IPS-18a (cell line): ENCODE measurements around the gene DMD.

Source experiments
- H3K27ac ChIP-seq: one replicate; pipeline ENCODE4 v1.5.1; 2013; ENCODE audit warnings: low read length
- H3K27me3 ChIP-seq: one replicate; pipeline ENCODE4 v1.6.1; 2013; ENCODE audit warnings: mild to moderate bottlenecking, low read length; ENCODE audit not compliant: control insufficient read depth, insufficient read depth
- H3K36me3 ChIP-seq: one replicate; pipeline ENCODE4 v1.6.1; 2013; ENCODE audit warnings: low read depth, low read length; ENCODE audit not compliant: control insufficient read depth
- H3K4me1 ChIP-seq: one replicate; pipeline ENCODE4 v1.6.1; 2013; ENCODE audit warnings: low read depth, low read length; ENCODE audit not compliant: control insufficient read depth
- H3K4me3 ChIP-seq: one replicate; pipeline ENCODE4 v1.5.1; 2013; ENCODE audit warnings: low read length
- H3K9ac ChIP-seq: one replicate; pipeline ENCODE4 v1.6.1; 2013; ENCODE audit warnings: mild to moderate bottlenecking, low read length, moderate library complexity
- H3K9me3 ChIP-seq: one replicate; pipeline ENCODE4 v1.6.1; 2013; ENCODE audit warnings: low read depth, low read length; ENCODE audit not compliant: control insufficient read depth

DMD gene

DNA sequence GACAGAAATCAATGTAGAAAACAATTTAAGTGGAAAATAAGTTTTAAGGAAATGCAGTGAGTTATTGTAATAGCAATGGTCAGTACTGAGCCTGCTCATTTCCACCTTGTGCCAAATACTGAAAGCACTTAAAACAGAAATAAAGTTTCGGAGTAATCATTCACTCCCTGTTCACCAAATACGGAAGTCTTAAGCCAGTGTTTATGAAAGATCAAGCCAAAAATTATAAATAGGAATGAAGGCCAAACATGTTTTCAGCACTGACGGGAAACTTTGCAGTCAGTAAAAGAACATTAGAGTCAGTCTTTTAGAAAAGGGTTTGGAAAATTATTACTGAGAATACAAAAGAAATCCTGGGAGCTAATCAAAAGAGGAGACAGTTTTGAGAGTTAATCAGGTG is 178.6 kb downstream of the DMD start:
- Histone ChIP-seq H3K9ac (no peak overlapping the region), H3K4me3 (no peak overlapping the region), H3K27ac (no peak overlapping the region), H3K36me3 (no peaks in the 10 kb centered on the region), H3K4me1 (no peaks in the 10 kb centered on the region), H3K27me3 (no peaks in the 10 kb centered on the region), H3K9me3 (no peaks in the 10 kb centered on the region)

DNA sequence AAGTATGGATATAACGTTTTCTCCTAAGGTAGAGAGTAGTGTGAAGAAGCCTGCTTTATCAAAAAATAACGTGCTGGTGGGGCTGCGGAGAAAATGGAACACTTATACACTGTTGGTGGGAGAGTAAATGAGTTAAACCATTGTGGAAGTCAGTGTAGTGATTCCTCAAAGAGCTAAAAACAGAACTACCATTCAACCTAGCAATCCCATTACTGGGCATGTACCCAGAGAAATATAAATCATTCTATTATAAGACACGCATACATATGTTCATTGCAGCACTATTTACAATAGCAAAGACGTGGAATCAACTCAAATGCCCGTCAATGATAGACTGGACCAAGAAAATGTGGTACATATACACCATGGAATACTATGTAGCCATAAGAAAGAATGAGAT is 196.4 kb downstream of the DMD start:
- no peaks in the 10 kb centered on the region for H3K36me3 ChIP-seq
- no peaks in the 10 kb centered on the region for H3K4me1 ChIP-seq
- no peaks in the 10 kb centered on the region for H3K9me3 ChIP-seq
- H3K9ac ChIP-seq = no peak overlapping the region
- H3K27ac ChIP-seq = no peak overlapping the region
- no peak overlapping the region for H3K4me3 ChIP-seq
- no peaks in the 10 kb centered on the region for H3K27me3 ChIP-seq

DNA sequence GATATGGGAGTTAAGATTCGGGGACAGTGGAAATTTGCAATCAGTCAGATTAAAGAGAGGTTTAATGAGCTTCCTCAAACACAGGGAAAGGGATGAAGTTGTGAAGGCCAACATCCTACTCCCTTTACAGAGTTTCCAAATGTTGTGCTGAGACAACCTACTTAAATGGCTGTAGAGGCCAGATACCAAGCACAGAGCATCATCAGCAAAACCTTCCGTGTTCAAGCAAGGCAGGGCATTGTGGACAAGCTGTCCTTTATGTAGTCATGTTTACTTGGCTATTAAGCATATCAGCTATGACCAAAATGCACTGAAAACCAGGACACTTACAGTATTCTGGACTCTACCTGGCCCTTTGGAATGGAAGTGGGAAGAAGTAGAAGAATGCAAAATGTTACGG is 197.3 kb downstream of the DMD start:
- Histone ChIP-seq H3K27me3 (no peaks in the 10 kb centered on the region), H3K9me3 (no peaks in the 10 kb centered on the region), H3K36me3 (no peaks in the 10 kb centered on the region), H3K4me3 (no peak overlapping the region), H3K9ac (no peak overlapping the region), H3K4me1 (no peaks in the 10 kb centered on the region), H3K27ac (no peak overlapping the region)

DNA sequence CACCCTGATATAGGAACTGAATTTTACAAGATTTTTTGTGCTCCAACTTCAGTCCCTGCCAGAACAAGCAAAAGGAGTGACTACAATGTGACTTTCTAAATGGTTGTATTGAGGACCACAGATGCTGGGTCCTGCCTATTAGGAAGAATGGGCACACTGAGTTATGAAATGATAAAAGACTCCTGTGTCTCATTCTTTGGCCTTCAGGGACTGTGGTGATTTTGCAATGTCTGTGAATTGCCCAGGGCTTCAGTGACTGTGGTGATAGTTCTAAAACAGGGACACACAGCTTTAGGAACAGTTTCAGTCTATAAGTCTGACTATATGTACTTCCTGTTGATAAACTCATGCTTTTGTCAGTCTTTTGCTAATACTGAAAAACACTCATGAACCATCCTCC is 210.2 kb downstream of the DMD start:
- Histone ChIP-seq H3K4me1 (no peaks in the 10 kb centered on the region), H3K27ac (no peak overlapping the region), H3K27me3 (no peaks in the 10 kb centered on the region), H3K4me3 (no peak overlapping the region), H3K36me3 (no peaks in the 10 kb centered on the region), H3K9ac (no peak overlapping the region), H3K9me3 (no peaks in the 10 kb centered on the region)

DNA sequence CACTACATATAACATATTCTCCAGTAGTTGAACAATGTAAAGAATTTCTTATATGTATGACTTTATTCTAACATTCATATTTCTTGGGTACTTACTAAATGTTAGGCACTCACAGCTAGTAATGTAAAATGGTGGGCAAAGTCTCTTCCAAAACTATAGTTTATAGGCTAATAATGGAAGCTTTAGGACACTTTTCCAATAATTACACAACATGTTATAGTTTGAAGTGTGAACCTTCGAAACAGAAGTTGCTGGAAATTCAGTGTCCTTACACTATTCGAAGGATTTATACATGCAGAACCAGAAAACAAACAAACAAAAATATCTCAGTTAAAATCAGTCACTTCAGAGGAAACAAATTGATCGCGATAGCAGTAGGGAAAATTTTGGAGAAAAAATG is 212.6 kb downstream of the DMD start:
- no peaks in the 10 kb centered on the region for H3K27me3 ChIP-seq
- no peaks in the 10 kb centered on the region for H3K36me3 ChIP-seq
- no peak overlapping the region for H3K4me3 ChIP-seq
- H3K9me3 ChIP-seq = no peaks in the 10 kb centered on the region
- H3K27ac ChIP-seq = no peak overlapping the region
- no peaks in the 10 kb centered on the region for H3K4me1 ChIP-seq
- H3K9ac ChIP-seq = no peak overlapping the region

DNA sequence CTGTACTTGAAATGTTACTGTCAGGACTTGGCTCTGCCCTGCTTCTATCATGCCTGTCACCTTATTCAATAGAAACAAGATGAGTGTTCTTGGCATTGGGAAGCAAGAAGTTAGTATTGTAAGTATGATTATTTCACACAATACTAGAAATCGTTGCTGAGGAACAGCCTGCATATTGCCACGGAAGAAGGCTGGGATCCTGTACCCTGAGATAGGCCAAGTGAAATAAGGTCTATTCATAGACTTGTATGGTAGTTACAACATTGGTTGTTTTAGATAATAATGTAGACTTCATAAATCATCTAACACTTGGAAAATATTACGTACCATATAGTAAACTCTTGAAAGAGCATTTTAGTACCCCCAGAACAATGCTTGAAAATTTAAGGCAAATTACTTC is 215.9 kb downstream of the DMD start:
- Histone ChIP-seq H3K27ac (no peak overlapping the region), H3K4me1 (no peaks in the 10 kb centered on the region), H3K9me3 (no peaks in the 10 kb centered on the region), H3K36me3 (no peaks in the 10 kb centered on the region), H3K9ac (no peak overlapping the region), H3K4me3 (no peak overlapping the region), H3K27me3 (no peaks in the 10 kb centered on the region)

DNA sequence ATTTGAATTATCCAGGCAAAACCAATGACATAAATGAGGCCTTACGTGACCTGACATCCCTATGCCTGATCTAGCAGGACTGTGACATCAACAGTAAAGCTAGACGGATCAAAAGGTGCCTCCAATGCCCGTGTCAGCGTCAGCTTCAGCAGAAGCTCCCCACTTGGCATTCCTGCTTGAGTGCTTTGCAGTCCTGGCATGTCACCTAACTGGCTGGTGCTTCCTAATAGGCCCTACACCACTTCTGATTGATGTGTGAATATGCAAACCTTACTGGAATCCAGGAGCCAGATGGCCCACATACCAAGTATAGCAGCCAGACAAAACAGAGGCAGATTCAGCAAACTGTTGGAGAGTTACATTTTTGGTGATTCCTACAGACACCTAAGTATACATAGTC is 224.2 kb downstream of the DMD start:
- peaks cover 13% of the 10 kb centered on the region for H3K4me1 ChIP-seq
- H3K4me3 ChIP-seq = no peak overlapping the region
- no peaks in the 10 kb centered on the region for H3K36me3 ChIP-seq
- no peaks in the 10 kb centered on the region for H3K9me3 ChIP-seq
- no peaks in the 10 kb centered on the region for H3K27me3 ChIP-seq
- H3K9ac ChIP-seq = no peak overlapping the region
- H3K27ac ChIP-seq = no peak overlapping the region

DNA sequence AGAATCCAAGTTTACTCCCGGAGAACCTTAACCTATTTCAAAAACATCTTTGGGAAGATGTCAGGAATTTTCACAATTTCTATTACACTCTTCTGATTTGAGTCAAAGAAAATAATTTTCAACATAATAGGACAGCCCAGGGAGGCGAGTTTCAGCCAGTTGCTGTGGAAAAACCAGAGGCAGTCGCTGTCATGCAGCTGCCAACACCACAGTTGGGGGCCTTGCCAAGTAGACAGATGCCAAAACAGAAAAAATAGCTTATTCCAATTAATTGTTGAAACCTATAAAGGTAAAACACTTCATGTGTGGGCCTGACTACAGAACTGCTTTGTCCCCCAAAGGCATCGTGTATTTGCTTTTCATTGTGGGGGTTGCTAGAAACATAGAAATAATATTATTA is 225.8 kb downstream of the DMD start:
- no peak overlapping the region for H3K4me3 ChIP-seq
- no peaks in the 10 kb centered on the region for H3K36me3 ChIP-seq
- H3K27me3 ChIP-seq = no peaks in the 10 kb centered on the region
- no peaks in the 10 kb centered on the region for H3K9me3 ChIP-seq
- H3K27ac ChIP-seq = no peak overlapping the region
- peaks cover 13% of the 10 kb centered on the region for H3K4me1 ChIP-seq
- H3K9ac ChIP-seq = no peak overlapping the region

DNA sequence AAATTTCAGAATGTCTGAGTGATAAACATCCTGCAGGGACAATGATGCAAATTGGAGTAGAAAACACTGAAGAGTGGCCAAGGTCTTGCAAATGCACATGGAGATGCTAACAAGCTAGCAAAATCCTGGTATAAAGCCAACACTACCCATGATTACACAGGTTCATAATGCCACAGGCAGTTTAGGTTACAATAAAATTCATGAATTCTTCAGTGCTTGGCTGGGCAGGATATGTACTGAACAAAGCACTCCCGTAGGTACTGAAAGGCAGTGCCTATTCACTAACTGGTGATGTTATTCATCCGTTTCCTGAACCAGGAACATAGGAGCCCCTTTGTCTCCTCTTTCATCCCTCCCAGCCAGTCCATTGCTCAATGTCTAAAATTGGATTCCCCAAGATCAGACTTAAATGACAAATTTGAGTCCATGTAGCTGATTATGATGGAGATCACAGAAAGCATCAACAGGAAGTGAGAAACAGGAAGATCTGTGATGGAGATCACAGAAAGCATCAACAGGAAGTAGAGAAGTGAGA is 244.5 kb downstream of the DMD start:
- H3K9ac ChIP-seq = no peak overlapping the region
- no peak overlapping the region for H3K4me3 ChIP-seq

DNA sequence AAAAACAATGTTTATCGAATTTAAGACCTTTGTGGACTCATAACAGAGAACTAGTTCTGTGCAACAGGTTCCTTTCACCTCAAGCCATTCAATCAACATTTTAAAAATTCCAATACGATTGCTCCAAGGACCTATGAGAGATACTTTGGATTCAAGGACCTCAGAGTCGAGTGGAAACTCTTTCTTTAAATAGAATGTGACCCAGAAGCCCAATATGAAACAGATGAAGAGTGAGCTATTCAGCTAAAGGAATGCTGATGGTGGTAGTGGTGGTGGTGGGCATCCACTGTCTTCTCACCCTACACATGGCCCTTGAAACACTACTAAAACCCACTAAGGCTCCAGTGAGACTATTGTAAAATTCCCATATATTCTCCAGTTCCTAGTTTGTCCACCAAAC is 257.2 kb downstream of the DMD start:
- Histone ChIP-seq H3K36me3 (no peaks in the 10 kb centered on the region), H3K27me3 (no peaks in the 10 kb centered on the region), H3K9me3 (no peaks in the 10 kb centered on the region), H3K27ac (no peak overlapping the region), H3K4me1 (no peaks in the 10 kb centered on the region), H3K4me3 (no peak overlapping the region), H3K9ac (no peak overlapping the region)

More for the DNA sequence above, 244.5 kb downstream of the DMD start:
- Histone ChIP-seq H3K9me3 (no peaks in the 10 kb centered on the region), H3K27ac (no peak overlapping the region), H3K4me1 (no peaks in the 10 kb centered on the region), H3K36me3 (no peaks in the 10 kb centered on the region), H3K27me3 (no peaks in the 10 kb centered on the region)

DNA sequence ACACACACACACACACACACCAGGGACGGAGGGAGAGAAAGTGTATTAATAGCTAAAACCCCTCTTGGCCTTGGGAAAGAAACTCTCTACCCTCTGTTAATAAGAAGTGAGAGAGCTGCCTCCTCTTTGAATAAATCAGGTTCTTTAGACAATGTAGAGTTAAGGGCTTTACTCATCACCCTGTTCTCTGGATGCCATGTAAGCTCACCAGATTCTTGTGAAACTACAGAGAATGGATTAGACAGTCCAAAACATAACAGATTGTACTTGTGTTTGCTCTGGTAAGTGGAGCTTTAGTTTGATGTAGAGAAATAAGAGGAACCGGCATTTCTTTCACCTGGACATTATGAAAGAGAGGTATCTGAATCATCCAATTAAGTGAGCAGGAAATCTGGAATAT is 263.2 kb downstream of the DMD start:
- H3K27me3 ChIP-seq = no peaks in the 10 kb centered on the region
- H3K4me3 ChIP-seq = no peak overlapping the region
- H3K27ac ChIP-seq = no peak overlapping the region
- no peaks in the 10 kb centered on the region for H3K9me3 ChIP-seq
- peaks cover 11% of the 10 kb centered on the region for H3K4me1 ChIP-seq
- no peaks in the 10 kb centered on the region for H3K36me3 ChIP-seq
- H3K9ac ChIP-seq = no peak overlapping the region

DNA sequence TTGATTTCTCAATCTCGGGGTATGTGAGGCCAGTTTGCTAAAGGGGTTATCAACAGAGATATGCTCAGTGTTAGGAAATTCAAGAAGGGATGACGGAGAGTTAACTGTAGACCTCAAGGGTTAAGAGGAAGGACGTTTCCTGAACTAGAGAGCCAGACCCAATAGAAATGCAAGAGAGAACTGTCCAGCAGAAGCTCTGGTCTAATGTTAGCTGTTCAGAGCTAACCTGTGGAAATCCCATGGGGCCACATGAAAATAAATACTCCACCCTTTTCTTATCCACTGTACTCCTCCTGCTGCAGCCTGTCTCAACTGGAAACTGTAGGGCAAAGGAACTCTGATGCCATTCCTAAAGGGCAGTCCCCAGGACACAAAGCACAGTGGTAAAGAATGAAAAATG is 274.3 kb downstream of the DMD start:
- no peaks in the 10 kb centered on the region for H3K4me1 ChIP-seq
- H3K36me3 ChIP-seq = no peaks in the 10 kb centered on the region
- H3K9ac ChIP-seq = no peak overlapping the region
- no peaks in the 10 kb centered on the region for H3K9me3 ChIP-seq
- no peaks in the 10 kb centered on the region for H3K27me3 ChIP-seq
- no peak overlapping the region for H3K4me3 ChIP-seq
- H3K27ac ChIP-seq = no peak overlapping the region
